ENCODE measurements around the gene ANXA6.

DNA sequence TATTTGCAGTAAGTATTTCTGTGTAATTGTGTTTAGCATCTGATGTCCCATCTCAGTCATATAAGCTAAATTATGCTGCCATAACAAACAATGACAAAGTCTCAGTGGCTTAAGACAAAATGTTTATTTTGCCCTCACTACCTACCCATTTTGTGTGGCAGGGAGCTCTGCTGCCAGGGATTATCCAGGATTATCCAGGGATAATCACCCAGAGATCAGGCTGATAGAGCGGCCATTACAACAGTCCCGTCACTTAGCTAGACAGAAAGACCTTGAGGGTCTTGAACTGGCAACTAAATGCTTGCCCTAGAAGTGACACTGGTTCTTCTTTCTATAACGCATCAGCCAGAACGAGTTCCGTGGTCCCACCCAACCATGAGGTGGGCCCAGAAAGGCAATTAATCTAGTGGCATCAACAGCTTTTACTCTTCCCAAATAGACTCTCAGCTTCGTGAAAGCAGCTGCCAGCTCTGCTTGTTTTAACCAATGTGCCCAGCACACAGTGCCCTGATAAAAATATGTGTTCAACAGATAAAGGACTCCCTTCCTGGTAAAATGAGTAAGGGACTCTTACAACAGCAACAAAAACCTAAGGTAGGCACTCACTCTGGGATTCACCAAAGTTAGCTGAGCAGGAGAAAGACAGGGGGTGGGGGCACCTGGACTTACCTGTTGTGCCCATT is 43.5 kb upstream of the ANXA6 start:
- TF ChIP-seq, protein P1, sequence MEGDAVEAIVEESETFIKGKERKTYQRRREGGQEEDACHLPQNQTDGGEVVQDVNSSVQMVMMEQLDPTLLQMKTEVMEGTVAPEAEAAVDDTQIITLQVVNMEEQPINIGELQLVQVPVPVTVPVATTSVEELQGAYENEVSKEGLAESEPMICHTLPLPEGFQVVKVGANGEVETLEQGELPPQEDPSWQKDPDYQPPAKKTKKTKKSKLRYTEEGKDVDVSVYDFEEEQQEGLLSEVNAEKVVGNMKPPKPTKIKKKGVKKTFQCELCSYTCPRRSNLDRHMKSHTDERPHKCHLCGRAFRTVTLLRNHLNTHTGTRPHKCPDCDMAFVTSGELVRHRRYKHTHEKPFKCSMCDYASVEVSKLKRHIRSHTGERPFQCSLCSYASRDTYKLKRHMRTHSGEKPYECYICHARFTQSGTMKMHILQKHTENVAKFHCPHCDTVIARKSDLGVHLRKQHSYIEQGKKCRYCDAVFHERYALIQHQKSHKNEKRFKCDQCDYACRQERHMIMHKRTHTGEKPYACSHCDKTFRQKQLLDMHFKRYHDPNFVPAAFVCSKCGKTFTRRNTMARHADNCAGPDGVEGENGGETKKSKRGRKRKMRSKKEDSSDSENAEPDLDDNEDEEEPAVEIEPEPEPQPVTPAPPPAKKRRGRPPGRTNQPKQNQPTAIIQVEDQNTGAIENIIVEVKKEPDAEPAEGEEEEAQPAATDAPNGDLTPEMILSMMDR (IDR thresholded peaks at IDR 0.05; ENCODE audit: low read depth, low read length) = no peak
- TF ChIP-seq EZH2phosphoT487 (IDR thresholded peaks at IDR 0.05; ENCODE audit: low read depth) = no peak

Data from OCI-LY3 (cell line).